HS-5 (cell line): ENCODE data around the gene ZXDC.

Experiments used
- DNase-seq: peaks from one replicate; pipeline ENCODE4 v3.0.0-alpha.2; 2012; ENCODE audit warnings: low read depth

ZXDC gene

DNA sequence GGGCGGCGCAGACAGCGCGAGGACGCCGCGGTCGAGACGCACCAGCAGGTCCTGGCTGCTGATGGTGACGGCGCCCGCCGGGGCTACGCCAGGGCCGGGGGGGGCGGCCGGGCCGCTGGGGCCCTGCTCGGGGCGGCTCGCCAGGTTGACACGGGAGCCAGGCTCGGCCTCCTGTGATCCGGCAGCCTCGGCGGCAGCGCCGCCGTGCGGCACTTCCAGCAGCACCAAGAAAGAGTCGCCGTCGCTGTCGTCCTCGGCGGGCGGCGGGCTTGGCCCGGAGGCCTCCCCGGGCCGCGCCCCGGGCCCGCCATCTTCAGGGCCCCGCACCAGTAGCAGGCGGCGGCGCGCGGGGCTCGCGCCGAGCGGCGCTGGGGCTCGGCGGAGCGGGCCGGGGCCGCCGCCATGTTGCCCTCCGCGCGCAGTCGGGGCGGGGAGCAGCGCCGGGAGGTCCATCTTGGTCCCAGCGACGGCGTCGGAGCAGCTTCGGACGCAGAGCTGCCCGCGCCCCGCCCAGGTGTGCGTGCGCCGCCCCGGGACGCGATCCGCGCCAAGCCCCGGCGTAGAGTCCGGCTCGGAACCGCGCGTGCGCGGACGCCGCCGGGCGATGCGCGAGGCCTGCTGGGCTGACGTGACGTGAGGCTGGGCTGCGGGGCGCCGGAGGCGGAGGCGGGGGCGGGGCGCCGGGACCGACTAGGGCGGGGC lies at the start of gene ZXDC:
Gene ZXDC (minus strand): TSS at position 479 of the 702 bp plus-strand sequence. CDS start 26 bp downstream, at position 453.
- DNase-seq = peak; percentile 60

DNA sequence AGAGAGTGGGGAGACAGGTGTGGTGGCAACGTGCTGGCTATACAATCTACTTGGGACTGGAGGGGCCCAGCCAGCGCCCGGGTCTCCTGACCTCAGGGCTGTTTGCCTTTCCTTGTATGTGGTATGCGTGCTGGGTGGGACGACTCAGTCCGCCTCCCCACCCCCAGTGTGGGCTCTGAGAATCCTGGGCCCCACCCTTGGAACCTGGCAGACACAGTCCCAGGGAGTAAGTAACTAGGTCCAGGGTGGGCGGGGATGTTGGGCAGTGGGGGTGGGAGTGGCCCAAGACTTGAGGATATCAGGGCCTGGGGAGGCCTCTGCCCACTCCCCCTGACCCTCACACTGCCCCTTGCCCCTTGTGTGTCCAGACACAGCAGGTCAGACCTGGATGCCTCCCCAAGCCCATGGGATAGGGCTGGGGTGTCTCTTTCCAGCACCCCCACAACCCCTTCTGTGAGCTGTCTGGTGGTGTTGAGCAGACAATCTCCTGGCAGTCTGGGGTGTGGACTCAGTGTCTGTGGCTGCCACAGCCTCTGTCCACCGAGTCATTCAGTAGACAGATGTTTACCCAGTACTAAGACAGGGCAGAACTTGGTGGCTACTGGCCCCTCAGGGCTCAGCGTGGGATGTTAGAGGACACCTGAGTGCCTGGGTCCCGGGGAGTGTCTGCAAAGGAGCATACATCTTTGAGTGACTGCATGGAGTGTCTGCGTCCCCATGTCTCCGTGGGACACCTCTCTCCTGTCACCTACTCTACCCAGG lies 49.6 kb upstream of the ZXDC start:
- no peak for DNase-seq

- no peak for DNase-seq
Measured at GRCh38 chr3:126524429-126524988, 48.8 kb upstream of the ZXDC start.

- no peak for DNase-seq
Measured at GRCh38 chr3:126523745-126524428, 48.2 kb upstream of the ZXDC start, which contains the start of gene CHST13. CHST13 (plus strand) TSS chr3:126524155; CDS start chr3:126524333, 178 bp downstream.

GRCh38 chr3:126522363-126522788 lies 46.7 kb upstream of the ZXDC start:
- DNase-seq = no peak

DNA sequence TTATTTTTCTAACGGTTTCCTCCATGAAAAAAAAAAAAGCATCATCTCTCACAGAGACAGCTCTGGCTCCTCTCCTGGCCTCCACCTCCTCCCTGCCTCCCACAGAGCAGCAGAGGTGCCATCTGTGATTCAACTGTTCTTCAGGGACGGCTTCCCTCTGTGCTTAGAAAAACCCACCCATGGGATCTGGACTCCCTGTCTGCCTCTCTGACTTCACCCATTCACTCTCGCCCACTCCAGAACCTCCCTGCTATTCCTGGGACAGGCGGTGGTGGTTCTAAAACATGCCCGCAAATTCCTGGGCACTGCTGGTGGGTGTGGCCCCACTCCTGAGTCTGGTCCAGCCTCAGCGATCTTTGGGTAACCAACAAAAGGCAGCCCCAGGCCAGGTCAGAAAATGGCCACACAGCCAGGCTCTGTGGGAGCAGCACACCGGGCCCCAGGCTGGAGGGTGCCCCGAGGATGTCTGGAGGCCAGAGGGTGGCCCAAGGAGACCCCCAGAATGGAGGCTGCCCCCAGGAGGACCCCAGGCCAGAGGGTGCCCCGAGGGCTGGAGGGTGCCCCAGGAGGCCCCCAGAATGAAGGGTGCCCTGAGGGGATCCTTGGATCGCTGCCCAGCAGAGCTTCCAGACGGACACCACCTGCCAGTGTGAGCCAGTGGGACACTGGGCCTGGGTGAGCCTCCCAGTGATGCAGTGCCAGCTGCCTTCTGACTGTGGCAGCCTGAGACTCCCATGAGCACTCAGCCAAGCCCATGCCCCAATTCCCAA lies 45.6 kb upstream of the ZXDC start:
- DNase-seq = no peak

- DNase-seq = no peak
Measured at GRCh38 chr3:126519506-126520455, 44.1 kb upstream of the ZXDC start.

DNA sequence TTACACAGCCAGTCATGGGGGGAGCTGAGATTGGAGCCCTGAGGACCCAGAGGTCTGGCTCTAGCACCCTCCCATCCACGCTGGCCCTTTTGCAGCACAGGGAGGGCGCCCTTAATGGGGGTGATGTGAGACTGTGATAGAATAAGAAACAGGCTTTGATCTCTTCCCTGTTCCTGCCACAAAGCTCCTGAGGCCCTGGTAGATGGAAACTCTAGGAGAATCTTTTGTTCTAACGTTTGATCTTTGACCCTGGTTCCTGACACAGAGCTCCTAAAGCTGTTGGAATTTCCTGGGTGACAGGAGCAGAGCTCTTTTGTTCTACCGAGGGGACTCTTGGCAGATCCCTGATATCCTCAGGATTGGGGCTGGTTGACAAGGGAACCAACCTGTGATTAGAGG lies 43.1 kb upstream of the ZXDC start:
- no peak for DNase-seq

DNA sequence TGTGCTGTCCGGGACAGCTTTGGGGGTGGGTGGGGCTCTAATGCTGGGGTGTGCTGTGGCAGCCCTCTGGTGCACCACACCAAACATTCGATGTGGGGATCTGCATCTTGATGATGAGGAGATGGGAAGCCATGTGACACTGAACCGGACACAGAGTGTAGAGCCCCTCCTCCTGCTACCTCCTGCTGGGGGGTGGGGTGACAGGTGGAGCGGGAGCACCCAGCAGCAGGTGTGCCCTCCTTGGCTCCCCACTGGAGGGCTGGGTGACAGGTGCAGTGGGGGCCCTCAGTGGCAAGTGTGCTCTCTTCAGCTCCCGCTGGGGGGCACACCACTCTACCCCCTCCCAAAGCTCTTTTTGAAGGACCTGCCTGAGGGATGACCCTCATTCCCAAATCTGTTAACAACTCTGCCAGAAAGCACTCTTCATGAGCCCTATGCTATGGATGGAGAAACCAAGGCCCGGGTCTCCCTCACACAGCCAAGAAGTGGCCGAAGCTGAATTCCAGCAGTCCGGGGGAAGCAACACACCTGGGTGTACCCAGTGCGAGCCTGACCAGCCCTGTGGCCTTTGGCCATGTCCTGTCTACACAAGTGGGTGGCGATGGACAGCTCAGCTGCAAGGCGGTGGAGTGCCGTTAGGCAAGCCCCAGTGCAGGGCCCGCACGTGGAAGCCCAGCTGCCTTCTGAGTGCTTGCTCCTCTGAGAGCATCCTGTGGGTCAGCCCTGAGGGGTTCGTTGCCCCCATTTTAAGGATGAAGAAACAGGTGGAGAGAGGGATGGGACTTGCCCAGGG lies 42.5 kb upstream of the ZXDC start:
- no peak for DNase-seq

- DNase-seq = no peak
Measured at GRCh38 chr3:126517291-126517951, 41.7 kb upstream of the ZXDC start, which contains the start of gene UROC1. UROC1 (minus strand) TSS chr3:126517773; CDS start chr3:126517719, 54 bp downstream.

DNA sequence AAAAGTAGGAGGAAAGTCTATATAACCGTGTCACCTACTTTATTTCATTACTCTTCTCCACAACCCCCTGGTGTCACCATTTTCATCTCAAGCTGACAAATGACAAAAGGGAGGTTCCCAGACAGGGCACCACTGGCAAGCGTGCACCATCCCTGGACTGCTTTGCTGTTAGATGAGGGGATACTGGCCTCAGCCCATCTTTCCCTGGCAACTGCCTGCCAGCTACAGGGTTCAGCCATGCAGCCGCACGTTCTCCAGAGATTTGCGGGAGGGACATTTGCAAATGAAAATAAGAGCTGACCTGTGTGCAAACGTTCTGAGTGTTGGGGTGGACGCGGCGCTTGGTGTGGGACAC lies 41.2 kb upstream of the ZXDC start:
- DNase-seq = no peak

DNA sequence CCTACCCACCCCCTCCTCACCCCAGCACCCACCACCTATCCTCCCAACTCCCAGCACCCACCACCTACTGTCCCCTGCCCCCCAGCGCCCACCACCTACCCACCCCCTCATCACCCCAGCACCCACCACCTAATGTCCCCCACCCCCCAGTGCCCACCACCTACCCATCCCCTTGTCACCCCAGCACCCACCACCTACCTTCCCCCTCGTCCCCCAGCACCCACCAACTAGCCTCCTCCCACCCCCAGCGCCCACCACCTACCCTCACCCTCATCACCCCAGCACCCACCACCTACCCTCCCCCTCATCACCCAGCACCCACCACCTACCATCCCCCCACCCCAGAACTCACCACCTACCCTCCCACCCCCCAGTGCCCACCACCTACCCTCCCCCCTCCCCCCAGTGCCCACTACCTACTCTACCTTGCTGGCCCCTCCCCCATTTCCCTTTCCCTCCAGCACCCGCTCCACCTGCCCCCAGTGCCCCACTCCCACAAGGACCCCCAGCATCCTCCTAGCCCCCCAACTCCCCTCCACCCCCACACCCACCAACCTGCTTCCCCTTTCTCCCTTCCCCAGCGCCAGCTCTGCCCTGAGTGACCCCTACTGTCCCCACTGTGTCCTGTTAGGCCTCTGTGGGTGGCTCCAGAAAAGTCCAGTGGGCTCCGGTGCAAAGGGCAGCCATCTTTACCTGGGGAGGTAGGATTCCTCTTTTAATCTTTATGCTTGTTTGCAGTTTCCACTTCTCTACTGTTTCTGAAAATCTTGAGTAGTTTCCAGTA lies 40.7 kb upstream of the ZXDC start:
- DNase-seq = no peak

GRCh38 chr3:126515066-126515706 lies 39.5 kb upstream of the ZXDC start:
- DNase-seq = no peak

GRCh38 chr3:126514161-126514560 lies 38.5 kb upstream of the ZXDC start:
- no peak for DNase-seq

DNA sequence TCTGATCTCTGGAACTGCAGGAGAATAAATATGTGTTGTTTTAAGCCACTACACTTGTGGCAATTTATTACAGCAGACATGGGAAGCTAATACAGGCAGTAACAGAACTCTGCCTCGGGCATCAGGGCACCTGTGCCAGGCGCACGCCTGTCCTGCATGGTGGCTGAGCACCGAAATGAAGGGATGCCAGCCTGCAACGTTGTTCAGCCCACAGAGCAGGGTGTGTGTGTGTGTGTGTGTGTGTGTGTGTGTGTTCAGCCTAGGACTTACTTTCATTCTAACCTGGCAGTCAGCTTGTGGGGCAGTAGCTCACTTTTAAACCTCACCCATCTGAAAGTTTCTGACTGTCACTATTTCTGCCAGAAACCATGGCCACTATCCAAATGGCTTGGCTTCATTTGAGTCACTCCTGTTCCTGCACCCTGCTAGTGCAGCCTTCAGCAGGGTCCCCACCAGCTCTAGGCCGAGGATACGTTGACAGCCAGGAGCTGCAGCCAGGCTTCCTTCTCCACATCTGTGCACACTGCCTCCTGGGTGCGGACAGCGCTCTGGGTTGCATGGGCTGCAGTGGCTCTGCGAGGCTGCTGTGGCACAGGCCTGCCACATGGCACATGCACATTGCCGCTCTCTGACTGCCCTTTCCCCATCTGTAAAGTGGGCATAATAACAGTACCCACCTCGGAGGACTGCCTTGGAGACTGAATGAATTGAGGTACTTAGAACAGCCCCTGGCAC lies 37.4 kb upstream of the ZXDC start:
- no peak for DNase-seq

GRCh38 chr3:126512026-126512425 lies 36.3 kb upstream of the ZXDC start:
- no peak for DNase-seq

- DNase-seq = no peak
Measured at GRCh38 chr3:126511291-126511690, 35.6 kb upstream of the ZXDC start.
